Transverse colon (tissue), 4 donors: ENCODE measurements around the gene RASSF10. TPM values are rescaled to one million over a fixed set of nuclear protein-coding genes. Genes with fewer than 3 reads are reported as not detected.

Experiments
- DNase-seq: peaks from one replicate; pipeline ENCODE4 v3.0.0-alpha.2; 2019
- H3K27ac ChIP-seq, 4 donors: fragments of 200-600 bp; sonication (generic); 2 replicates each; pipeline ENCODE4 v1.5.1; 2016 to 2018; ENCODE audit warnings: inconsistent platforms in 4 of 4
- H3K27me3 ChIP-seq: fragments of 200-600 bp; sonication (generic); 2 replicates; pipeline ENCODE4 v1.5.1; 2017; ENCODE audit warnings: inconsistent platforms
- H3K36me3 ChIP-seq, 4 donors: fragments of 200-600 bp; sonication (generic); 2 replicates each; pipeline ENCODE4 v1.5.1; 2017 to 2019; ENCODE audit warnings: inconsistent platforms in 4 of 4
- H3K4me1 ChIP-seq, 4 donors: fragments of 200-600 bp; sonication (generic); 2 replicates each; pipeline ENCODE4 v1.5.1; 2017 to 2020; ENCODE audit warnings: inconsistent platforms in 4 of 4
- H3K4me3 ChIP-seq, 4 donors: fragments of 200-600 bp; sonication (generic); 1 replicate in 1 of 4; 2 replicates in 3 of 4; pipeline versions ENCODE4 v1.5.1 to v1.6.1; 2017 to 2019; ENCODE audit warnings: inconsistent platforms in 4 of 4
- H3K9me3 ChIP-seq, 2 donors: fragments of 200-600 bp; sonication (generic); 2 replicates each; pipeline ENCODE4 v1.5.1; 2017 to 2019; ENCODE audit warnings: inconsistent platforms in 2 of 2
- CTCF ChIP-seq, 5 experiments: fragments of 200-600 bp in 3 of 5; fragments of 450-650 bp in 2 of 5; sonication (generic) in 3 of 5; IDR thresholded peaks; 1 replicate in 2 of 5; 2 replicates in 3 of 5; pipeline ENCODE4 v1.5.1; 2016 to 2017; ENCODE audit warnings: antibody characterized with exemption in 5 of 5, inconsistent platforms in 3 of 5, mild to moderate bottlenecking in 2 of 5, moderate library complexity in 1 of 5
- EP300 ChIP-seq: sonication (generic); formaldehyde crosslinking; IDR thresholded peaks from one replicate; pipeline ENCODE4 v1.6.1; 2017; ENCODE audit warnings: antibody characterized with exemption, low read depth
- POLR2A ChIP-seq: fragments of 450-650 bp; IDR thresholded peaks from one replicate; pipeline ENCODE4 v1.6.1; 2016; ENCODE audit warnings: antibody characterized with exemption, mild to moderate bottlenecking, moderate library complexity
- POLR2AphosphoS5 ChIP-seq, 3 donors: sonication (generic); formaldehyde crosslinking; IDR thresholded peaks; one replicate each; pipeline ENCODE4 v1.6.1; 2016; ENCODE audit warnings: antibody characterized with exemption in 3 of 3
- WGBS, 2 donors: methylation state at CpG; one replicate each; pipeline ENCODE4 v1.1.5; 2018; ENCODE audit warnings: low coverage in 1 of 2; 5-methylcytosine and 5-hydroxymethylcytosine counted together
- in situ Hi-C, 4 donors: fragments of 200-750 bp; cut with MboI; loops; one replicate each; pipeline versions ENCODE4 v1.15.0 to v1.15.1; 2017; ENCODE audit warnings: low sequenced_read_pairs in 3 of 4, low pct_ligation_motif_present in 1 of 4, low pct_unique_long_range_greater_than_20kb in 1 of 4
- intact Hi-C: fragments of 100-400 bp; cut with DNase I; formaldehyde crosslinking; loops from one replicate; pipeline ENCODE4 v1.15.1; 2023; ENCODE audit warnings: low total_unique reads
- total RNA-seq, 4 donors: library from RNA; depleted of rRNA; stranded (reverse); fragments of >200 nt; gene quantifications; one replicate each; pipeline ENCODE4 v1.1.0, GENCODE V29; 2016

RASSF10 gene
- total RNA-seq, 4 donors from 2014 or later: 0.48 TPM; not detected in 3

DNA sequence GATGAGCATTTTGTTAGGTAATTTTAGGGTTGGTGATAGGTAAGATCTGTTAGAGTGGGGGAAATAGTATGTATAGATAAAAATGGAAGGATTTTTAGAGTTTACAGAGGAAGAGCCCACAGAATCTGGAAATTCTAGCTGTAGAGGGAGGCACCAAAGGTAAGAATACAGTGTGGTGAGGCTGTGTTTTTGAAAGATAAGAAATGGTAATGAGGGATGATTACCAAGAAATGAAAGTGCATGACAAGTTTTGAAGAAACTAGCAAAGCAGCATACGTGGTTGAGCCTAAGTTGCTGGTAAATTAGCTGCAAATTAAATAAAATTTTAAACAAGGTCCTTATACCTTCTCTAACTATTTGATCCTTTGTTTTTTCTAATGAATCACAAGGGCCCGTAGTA is 14.6 kb upstream of the RASSF10 start:
- in situ Hi-C loops: no loop called here
- WGBS, 2 donors: 83 to 84% methylated on average over 2 of the region's 2 CpGs

DNA sequence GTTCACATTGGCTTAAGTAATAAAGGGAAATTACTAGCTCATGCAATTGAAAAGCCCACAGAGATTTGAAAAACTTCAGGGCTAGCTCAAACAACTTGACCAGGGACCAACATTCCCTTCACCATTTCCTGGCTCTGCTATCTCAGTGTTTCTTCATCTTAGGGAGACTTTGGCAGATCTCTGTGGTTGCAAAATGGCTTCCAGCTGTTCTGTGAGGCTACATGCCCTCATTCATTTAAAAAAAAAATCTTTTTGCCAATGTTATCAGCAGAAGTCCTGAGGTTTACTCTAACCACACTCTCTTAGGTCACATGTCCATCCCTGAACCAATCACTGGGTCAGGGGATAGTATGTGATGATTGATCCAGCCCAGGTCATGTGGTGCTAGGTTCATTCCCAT is 13.9 kb upstream of the RASSF10 start:
- TF ChIP-seq EP300: no peak
- no peak for TF ChIP-seq POLR2A
- TF ChIP-seq POLR2AphosphoS5 (IDR thresholded peaks at IDR 0.05): peak in 1 of 3 donors; percentile 8
- TF ChIP-seq CTCF (IDR thresholded peaks at IDR 0.05): no peak
- in situ Hi-C loops: no loop called here

More for the DNA sequence above, 14.6 kb upstream of the RASSF10 start:
- no peak overlapping the region for H3K4me3 ChIP-seq
- intact Hi-C loops: no loop called here
- H3K9me3 ChIP-seq: no peaks in the 10 kb centered on the region
- H3K4me1 ChIP-seq: no peaks in the 10 kb centered on the region
- DNase-seq: no peak
- TF ChIP-seq POLR2A: no peak
- no peak for TF ChIP-seq EP300
- no peak for TF ChIP-seq POLR2AphosphoS5 (IDR thresholded peaks at IDR 0.05)
- no peak for TF ChIP-seq CTCF (IDR thresholded peaks at IDR 0.05)
- H3K27me3 ChIP-seq: no peaks in the 10 kb centered on the region
- no peak overlapping the region for H3K27ac ChIP-seq
- no peaks in the 10 kb centered on the region for H3K36me3 ChIP-seq

DNA sequence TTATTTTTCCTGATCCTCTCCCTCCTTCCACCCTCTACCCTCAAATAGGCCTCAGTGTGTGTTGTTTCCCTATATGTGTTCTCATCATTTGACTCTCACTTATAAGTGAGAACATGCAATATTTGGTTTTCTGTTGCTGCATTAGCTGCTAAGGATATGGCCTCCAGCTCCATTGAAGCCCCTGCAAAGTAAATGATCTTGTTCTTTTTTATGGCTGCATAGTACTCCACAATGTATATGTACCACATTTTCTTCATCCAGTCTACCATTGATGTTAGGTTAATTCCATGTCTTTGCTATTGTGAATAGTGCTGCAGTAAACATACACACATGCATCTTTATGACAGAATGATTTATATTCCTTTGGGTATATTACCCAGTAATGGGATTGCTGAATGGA is 13.3 kb upstream of the RASSF10 start:
- Histone ChIP-seq H3K27ac (no peak overlapping the region), H3K27me3 (no peaks in the 10 kb centered on the region), H3K4me3 (no peak overlapping the region), H3K36me3 (no peaks in the 10 kb centered on the region), H3K9me3 (no peaks in the 10 kb centered on the region), H3K4me1 (no peaks in the 10 kb centered on the region)
- in situ Hi-C loops: no loop called here
- TF ChIP-seq POLR2AphosphoS5 (IDR thresholded peaks at IDR 0.05) (no peak), EP300 (no peak), CTCF (IDR thresholded peaks at IDR 0.05) (no peak), POLR2A (no peak)
- DNase-seq: no peak
- intact Hi-C loops: no loop called here

More for the DNA sequence above, 13.9 kb upstream of the RASSF10 start:
- Histone ChIP-seq H3K4me1 (no peaks in the 10 kb centered on the region), H3K27me3 (no peaks in the 10 kb centered on the region), H3K27ac (no peak overlapping the region), H3K9me3 (no peaks in the 10 kb centered on the region), H3K36me3 (no peaks in the 10 kb centered on the region), H3K4me3 (no peak overlapping the region)
- intact Hi-C loops: no loop called here
- DNase-seq: no peak

DNA sequence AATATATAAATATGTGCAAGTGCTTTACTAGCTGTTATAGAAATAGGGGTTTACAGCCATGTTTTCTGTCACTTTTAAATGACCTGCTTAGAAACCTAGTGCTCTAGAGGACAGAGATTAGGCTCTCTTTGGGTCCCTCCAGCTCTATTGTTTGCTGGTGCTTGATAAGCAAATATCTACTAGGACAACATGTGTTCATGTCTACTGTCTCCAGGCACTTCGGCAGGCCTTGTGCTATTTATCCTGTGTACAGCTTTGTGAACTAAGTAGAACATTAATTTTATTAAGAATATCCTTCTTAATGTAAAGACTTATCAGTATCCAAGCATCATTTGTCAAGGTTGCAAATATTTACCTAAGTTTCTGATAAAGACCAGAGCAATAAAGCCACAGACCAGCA is 11.9 kb upstream of the RASSF10 start:
- no peak overlapping the region for H3K27ac ChIP-seq
- H3K4me1 ChIP-seq: no peaks in the 10 kb centered on the region
- no peaks in the 10 kb centered on the region for H3K36me3 ChIP-seq
- in situ Hi-C loops (no loop called here), intact Hi-C loops (no loop called here)
- no peak overlapping the region for H3K4me3 ChIP-seq
- H3K27me3 ChIP-seq: no peaks in the 10 kb centered on the region
- 75 to 88% methylated on average over 1 of the region's 1 CpG for WGBS, 2 donors
- H3K9me3 ChIP-seq: no peaks in the 10 kb centered on the region
- TF ChIP-seq EP300 (no peak), POLR2AphosphoS5 (IDR thresholded peaks at IDR 0.05) (no peak), CTCF (IDR thresholded peaks at IDR 0.05) (no peak), POLR2A (no peak)
- DNase-seq: no peak
